K562 (cell line): ENCODE results near the gene NRXN3. TPM values are rescaled to one million over a fixed set of nuclear protein-coding genes. Genes with fewer than 3 reads are reported as not detected.

Experiments used
- BACH1 ChIP-seq: fragments of 200-800 bp; sonication (Bioruptor generic); IDR thresholded peaks from 2 replicates; pipeline ENCODE4 v1.6.1; 2016; ENCODE audit warnings: missing genetic modification characterization, missing compliant biosample characterization
- BRCA1 ChIP-seq, 2 experiments: fragments of 450-650 bp in 1 of 2; sonication (generic) in 1 of 2; formaldehyde crosslinking in 1 of 2; IDR thresholded peaks; 2 replicates each; pipeline versions ENCODE4 v1.5.0 to v1.6.1; 2017 to 2020; ENCODE audit warnings: mild to moderate bottlenecking in 1 of 2, missing genetic modification reagents in 1 of 2
- CBX2 ChIP-seq: fragments of 200-600 bp; sonication (generic); IDR thresholded peaks from one replicate; pipeline ENCODE4 v1.6.1; 2012; ENCODE audit warnings: mild to moderate bottlenecking, low read length, inconsistent platforms; ENCODE audit not compliant: insufficient read depth, poor library complexity, severe bottlenecking
- CEBPB ChIP-seq: fragments of 450-650 bp; IDR thresholded peaks from 2 replicates; pipeline ENCODE4 v1.6.1; 2016; ENCODE audit warnings: missing genetic modification characterization, missing compliant biosample characterization
- CHD7 ChIP-seq: fragments of 200-600 bp; sonication (generic); IDR thresholded peaks from one replicate; pipeline ENCODE4 v1.6.1; 2012; ENCODE audit warnings: mild to moderate bottlenecking, low read depth, low read length, inconsistent platforms
- GATAD2A ChIP-seq: fragments of 450-650 bp; IDR thresholded peaks from 2 replicates; pipeline ENCODE4 v1.6.1; 2017
- HMG20B ChIP-seq: fragments of 250-450 bp; sonication (Bioruptor Pico); IDR thresholded peaks from 2 replicates; pipeline ENCODE4 v1.5.0; 2021; ENCODE audit warnings: mild to moderate bottlenecking
- ILF3 ChIP-seq: fragments of 450-650 bp; IDR thresholded peaks from 2 replicates; pipeline ENCODE4 v1.6.1; 2018; ENCODE audit warnings: antibody characterized with exemption, mild to moderate bottlenecking, moderate library complexity, borderline replicate concordance
- MCM2 ChIP-seq: fragments of 450-650 bp; IDR thresholded peaks from 2 replicates; pipeline ENCODE4 v1.6.1; 2017; ENCODE audit warnings: low read depth, mild to moderate bottlenecking
- ZNF347 ChIP-seq: fragments of 450-650 bp; formaldehyde crosslinking; IDR thresholded peaks from 2 replicates; pipeline ENCODE4 v1.4.0; 2020; ENCODE audit warnings: low read depth, mild to moderate bottlenecking, moderate library complexity
- polyA plus RNA-seq, 8 experiments: library from polyadenylated mRNA; depleted of rRNA in 4 of 8; stranded (reverse) in 5 of 8; unstranded in 3 of 8; fragments of >200 nt; fragmentation: Nextera tagmentation in 2 of 8; fragmentation: Illumina TruSeq in 1 of 8; extraction: Ambion mirVana in 2 of 8; extraction: Trizol in 1 of 8; gene quantifications; 2 replicates each; pipeline versions ENCODE4 v1.2.1 to v1.2.3, GENCODE V29; 2011 to 2014; ENCODE audit warnings: inconsistent platforms in 1 of 8, missing spikeins in 1 of 8
- total RNA-seq, 7 experiments: library from RNA; depleted of rRNA in 6 of 7; stranded (reverse); fragments of >200 nt in 6 of 7; fragmentation: Illumina TruSeq in 2 of 7; extraction: Trizol in 2 of 7; gene quantifications; 2 replicates each; pipeline versions ENCODE4 v1.2.1 to v1.2.3, GENCODE V29; 2011 to 2021; ENCODE audit warnings: low replicate concordance in 1 of 7
- TF ChIP-seq, protein P1 (sequence below): fragments of 450-650 bp; IDR thresholded peaks from 2 replicates; pipeline ENCODE4 v1.6.1; 2017; ENCODE audit warnings: antibody characterized with exemption, mild to moderate bottlenecking

Gene NRXN3
- total and polyA plus RNA-seq, 9 of the 15 experiments (the other 6 are each of a cell fraction or from before 2014, with no cell fraction given) = 0.09 TPM; not detected in 8

DNA sequence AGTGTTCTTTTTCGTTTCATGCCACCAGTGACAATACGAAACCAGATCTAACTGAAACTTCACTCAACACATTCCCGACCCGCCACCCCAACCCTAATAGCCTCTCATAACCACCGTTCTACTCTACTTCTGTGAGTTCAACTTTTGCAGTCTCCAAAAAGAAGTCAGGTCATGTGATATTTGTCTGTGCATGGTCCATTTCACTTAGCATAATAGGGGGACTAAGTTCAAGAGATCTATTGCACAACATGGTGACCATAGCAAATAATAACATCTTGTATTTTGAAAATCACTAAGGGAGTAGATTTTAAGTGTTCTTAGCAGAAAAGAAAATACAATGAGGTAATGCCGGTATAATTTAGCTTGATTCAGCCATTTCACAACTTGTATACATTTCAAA, 1664.7 kb downstream of the NRXN3 start (continued):
- TF ChIP-seq CHD7 = no peak
- no peak for TF ChIP-seq MCM2
- no peak for TF ChIP-seq BRCA1 (IDR thresholded peaks at IDR 0.05)
- no peak for TF ChIP-seq BRCA1 (CRISPR knock-in tag; IDR thresholded peaks at IDR 0.05)
- TF ChIP-seq GATAD2A = no peak
- TF ChIP-seq CBX2 = no peak
- TF ChIP-seq ZNF347 = no peak
- TF ChIP-seq, protein P1, sequence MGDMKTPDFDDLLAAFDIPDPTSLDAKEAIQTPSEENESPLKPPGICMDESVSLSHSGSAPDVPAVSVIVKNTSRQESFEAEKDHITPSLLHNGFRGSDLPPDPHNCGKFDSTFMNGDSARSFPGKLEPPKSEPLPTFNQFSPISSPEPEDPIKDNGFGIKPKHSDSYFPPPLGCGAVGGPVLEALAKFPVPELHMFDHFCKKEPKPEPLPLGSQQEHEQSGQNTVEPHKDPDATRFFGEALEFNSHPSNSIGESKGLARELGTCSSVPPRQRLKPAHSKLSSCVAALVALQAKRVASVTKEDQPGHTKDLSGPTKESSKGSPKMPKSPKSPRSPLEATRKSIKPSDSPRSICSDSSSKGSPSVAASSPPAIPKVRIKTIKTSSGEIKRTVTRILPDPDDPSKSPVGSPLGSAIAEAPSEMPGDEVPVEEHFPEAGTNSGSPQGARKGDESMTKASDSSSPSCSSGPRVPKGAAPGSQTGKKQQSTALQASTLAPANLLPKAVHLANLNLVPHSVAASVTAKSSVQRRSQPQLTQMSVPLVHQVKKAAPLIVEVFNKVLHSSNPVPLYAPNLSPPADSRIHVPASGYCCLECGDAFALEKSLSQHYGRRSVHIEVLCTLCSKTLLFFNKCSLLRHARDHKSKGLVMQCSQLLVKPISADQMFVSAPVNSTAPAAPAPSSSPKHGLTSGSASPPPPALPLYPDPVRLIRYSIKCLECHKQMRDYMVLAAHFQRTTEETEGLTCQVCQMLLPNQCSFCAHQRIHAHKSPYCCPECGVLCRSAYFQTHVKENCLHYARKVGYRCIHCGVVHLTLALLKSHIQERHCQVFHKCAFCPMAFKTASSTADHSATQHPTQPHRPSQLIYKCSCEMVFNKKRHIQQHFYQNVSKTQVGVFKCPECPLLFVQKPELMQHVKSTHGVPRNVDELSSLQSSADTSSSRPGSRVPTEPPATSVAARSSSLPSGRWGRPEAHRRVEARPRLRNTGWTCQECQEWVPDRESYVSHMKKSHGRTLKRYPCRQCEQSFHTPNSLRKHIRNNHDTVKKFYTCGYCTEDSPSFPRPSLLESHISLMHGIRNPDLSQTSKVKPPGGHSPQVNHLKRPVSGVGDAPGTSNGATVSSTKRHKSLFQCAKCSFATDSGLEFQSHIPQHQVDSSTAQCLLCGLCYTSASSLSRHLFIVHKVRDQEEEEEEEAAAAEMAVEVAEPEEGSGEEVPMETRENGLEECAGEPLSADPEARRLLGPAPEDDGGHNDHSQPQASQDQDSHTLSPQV = no peak
- no peak for TF ChIP-seq BACH1
- TF ChIP-seq HMG20B (CRISPR knock-in tag) = no peak
- no peak for TF ChIP-seq ILF3
- no peak for TF ChIP-seq CEBPB (tag)
